HL-60 (cell line): ENCODE data around the gene R3HCC1L.

Experiments
- DNase-seq, 2 experiments: peaks; one replicate each; pipeline ENCODE4 v3.0.0-alpha.2; 2010 to 2020; ENCODE audit warnings: low read depth in 1 of 2, low spot score in 1 of 2
- H3K27ac ChIP-seq: fragments of 250-450 bp; sonication (Bioruptor Pico); replicated peaks from 2 replicates; pipeline ENCODE4 v1.5.1; 2020; ENCODE audit warnings: mild to moderate bottlenecking, moderate library complexity
- H3K27me3 ChIP-seq: fragments of 250-450 bp; sonication (Bioruptor Pico); 2 replicates; pipeline ENCODE4 v1.5.1; 2021; ENCODE audit warnings: mild to moderate bottlenecking, moderate library complexity; ENCODE audit not compliant: insufficient read depth, poor library complexity, severe bottlenecking
- H3K4me3 ChIP-seq: replicated peaks from 2 replicates; pipeline ENCODE4 v1.5.1; 2011; ENCODE audit warnings: mild to moderate bottlenecking, control low read depth, low read length; ENCODE audit not compliant: insufficient read depth
- CTCF ChIP-seq: IDR thresholded peaks from one replicate; pipeline ENCODE4 v1.5.1; 2011; ENCODE audit warnings: low read length, control low read depth, inconsistent platforms; ENCODE audit not compliant: insufficient read depth
- GABPA ChIP-seq: IDR thresholded peaks from 2 replicates; pipeline ENCODE4 v1.6.1; 2012; ENCODE audit warnings: low read depth
- POLR2AphosphoS5 ChIP-seq: IDR thresholded peaks from 2 replicates; pipeline ENCODE4 v1.6.1; 2012; ENCODE audit warnings: low read depth
- REST ChIP-seq: IDR thresholded peaks from 2 replicates; pipeline ENCODE4 v1.6.1; 2012; ENCODE audit warnings: low read depth; ENCODE audit not compliant: insufficient replicate concordance
- SPI1 ChIP-seq: IDR thresholded peaks from 2 replicates; pipeline ENCODE4 v1.6.1; 2012; ENCODE audit warnings: low read depth, mild to moderate bottlenecking, borderline replicate concordance

Gene R3HCC1L

GRCh38 chr10:98249134-98249533 is 114.7 kb downstream of the R3HCC1L start:
- H3K4me3 ChIP-seq, result no peak overlapping the region
- no peak for TF ChIP-seq SPI1
- TF ChIP-seq POLR2AphosphoS5, result no peak
- TF ChIP-seq REST, result no peak
- TF ChIP-seq GABPA, result no peak
- no peak for TF ChIP-seq CTCF
- DNase-seq, result no peak
- no peak overlapping the region for H3K27ac ChIP-seq
- no peaks in the 10 kb centered on the region for H3K27me3 ChIP-seq

GRCh38 chr10:98251399-98251798 is 116.9 kb downstream of the R3HCC1L start:
- TF ChIP-seq SPI1 (no peak), REST (no peak), CTCF (no peak), GABPA (no peak), POLR2AphosphoS5 (no peak)
- H3K4me3 ChIP-seq, result no peak overlapping the region

GRCh38 chr10:98252464-98252863 is 118.0 kb downstream of the R3HCC1L start:
- H3K4me3 ChIP-seq, result no peak overlapping the region
- DNase-seq, result no peak
- H3K27me3 ChIP-seq, result no peaks in the 10 kb centered on the region
- H3K27ac ChIP-seq, result no peak overlapping the region
- TF ChIP-seq REST, result no peak
- no peak for TF ChIP-seq CTCF
- TF ChIP-seq SPI1, result no peak
- no peak for TF ChIP-seq POLR2AphosphoS5
- TF ChIP-seq GABPA, result no peak

More at GRCh38 chr10:98251399-98251798, 116.9 kb downstream of the R3HCC1L start:
- H3K27me3 ChIP-seq, result no peaks in the 10 kb centered on the region
- DNase-seq, result no peak
- no peak overlapping the region for H3K27ac ChIP-seq
